Measurements from ENCODE around the gene IL31RA. TPM values are rescaled to one million over a fixed set of nuclear protein-coding genes. Genes with fewer than 3 reads are reported as not detected.
A peak's percentile ranks its signal among the peaks of the same experiment; 100 is the strongest.

The IL31RA gene
- total RNA-seq, 1 donor from 2014 or later: not detected

DNA sequence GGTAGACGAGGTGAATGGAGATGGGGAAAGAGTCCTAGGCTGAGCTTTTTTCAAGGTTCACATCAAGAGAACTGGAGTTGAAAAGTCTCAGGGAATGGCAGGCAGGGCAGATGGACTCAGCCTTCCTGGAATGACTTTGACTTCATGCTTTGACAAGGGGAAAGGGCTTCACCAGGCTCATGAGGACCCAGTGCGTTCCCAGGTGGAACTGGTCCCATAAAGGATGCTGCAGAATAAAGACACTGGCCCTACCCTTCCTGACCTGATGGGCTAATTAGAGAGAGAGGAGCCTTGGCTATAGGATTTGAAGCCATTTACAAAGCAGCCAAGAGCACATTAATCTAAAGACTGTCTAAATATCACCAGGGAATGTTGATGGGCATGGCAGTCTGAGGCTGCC is 63.8 kb downstream of the IL31RA start:
- H3K27me3 Mint-ChIP-seq (ENCODE audit: low read depth): no peaks in the 10 kb centered on the region

DNA sequence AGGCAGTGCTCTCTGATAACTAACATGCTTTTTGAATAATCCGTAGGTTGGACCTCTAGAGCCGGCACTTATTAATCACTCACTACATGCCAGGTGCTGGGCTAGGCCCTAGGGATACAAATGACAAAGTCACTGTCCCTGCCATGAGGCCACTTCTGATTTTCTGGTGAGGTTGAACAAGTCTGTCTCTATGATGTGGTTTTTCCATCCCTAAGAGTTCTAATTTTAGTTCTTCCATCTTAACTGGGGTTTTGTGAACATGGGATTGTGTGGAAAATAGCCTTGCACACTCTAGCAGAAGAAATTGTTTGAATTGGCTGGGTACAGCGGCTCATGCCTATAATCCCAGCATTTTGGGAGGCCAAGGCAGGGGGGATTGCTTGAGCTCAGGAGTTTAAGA is 64.6 kb downstream of the IL31RA start:
- TF ChIP-seq, protein P1, sequence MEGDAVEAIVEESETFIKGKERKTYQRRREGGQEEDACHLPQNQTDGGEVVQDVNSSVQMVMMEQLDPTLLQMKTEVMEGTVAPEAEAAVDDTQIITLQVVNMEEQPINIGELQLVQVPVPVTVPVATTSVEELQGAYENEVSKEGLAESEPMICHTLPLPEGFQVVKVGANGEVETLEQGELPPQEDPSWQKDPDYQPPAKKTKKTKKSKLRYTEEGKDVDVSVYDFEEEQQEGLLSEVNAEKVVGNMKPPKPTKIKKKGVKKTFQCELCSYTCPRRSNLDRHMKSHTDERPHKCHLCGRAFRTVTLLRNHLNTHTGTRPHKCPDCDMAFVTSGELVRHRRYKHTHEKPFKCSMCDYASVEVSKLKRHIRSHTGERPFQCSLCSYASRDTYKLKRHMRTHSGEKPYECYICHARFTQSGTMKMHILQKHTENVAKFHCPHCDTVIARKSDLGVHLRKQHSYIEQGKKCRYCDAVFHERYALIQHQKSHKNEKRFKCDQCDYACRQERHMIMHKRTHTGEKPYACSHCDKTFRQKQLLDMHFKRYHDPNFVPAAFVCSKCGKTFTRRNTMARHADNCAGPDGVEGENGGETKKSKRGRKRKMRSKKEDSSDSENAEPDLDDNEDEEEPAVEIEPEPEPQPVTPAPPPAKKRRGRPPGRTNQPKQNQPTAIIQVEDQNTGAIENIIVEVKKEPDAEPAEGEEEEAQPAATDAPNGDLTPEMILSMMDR (conservative IDR thresholded peaks at IDR 0.05): no peak
- H3K4me1 Mint-ChIP-seq: peaks cover 10% of the 10 kb centered on the region
- no peak for DNase-seq (ENCODE audit: low read depth, low spot score)
- no peaks in the 10 kb centered on the region for H3K9me3 Mint-ChIP-seq
- H3K4me3 Mint-ChIP-seq: no peak overlapping the region
- no peaks in the 10 kb centered on the region for H3K27me3 Mint-ChIP-seq (ENCODE audit: low read depth)
- no peaks in the 10 kb centered on the region for H3K36me3 Mint-ChIP-seq (ENCODE audit: low read depth)
- H3K27ac Mint-ChIP-seq (ENCODE audit: unreplicated experiment): no peak overlapping the region

More for the DNA sequence above, 63.8 kb downstream of the IL31RA start:
- no peak for DNase-seq (ENCODE audit: low read depth, low spot score)
- no peak overlapping the region for H3K4me3 Mint-ChIP-seq
- H3K9me3 Mint-ChIP-seq: no peaks in the 10 kb centered on the region
- TF ChIP-seq, protein P1 (conservative IDR thresholded peaks at IDR 0.05): no peak
- peaks cover 10% of the 10 kb centered on the region for H3K4me1 Mint-ChIP-seq
- no peaks in the 10 kb centered on the region for H3K36me3 Mint-ChIP-seq (ENCODE audit: low read depth)
- no peak overlapping the region for H3K27ac Mint-ChIP-seq (ENCODE audit: unreplicated experiment)

DNA sequence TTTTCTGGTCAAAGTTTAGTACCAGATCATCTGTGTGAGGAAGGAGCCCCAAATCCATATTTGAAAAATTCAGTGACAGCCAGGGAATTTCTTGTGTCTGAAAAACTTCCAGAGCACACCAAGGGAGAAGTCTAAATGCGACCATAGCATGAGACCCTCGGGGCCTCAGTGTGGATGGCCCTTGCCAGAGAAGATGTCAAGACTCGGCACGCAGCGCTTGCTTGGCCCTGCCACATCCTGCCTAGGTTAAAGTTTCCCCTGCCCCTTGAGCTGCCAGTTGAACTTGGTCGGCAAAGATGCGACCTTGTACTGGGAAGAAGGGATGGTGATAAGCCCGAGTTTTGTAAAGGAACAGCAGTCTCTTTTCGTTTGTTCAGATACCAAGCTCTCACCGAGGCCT is 65.8 kb downstream of the IL31RA start:
- Mint-ChIP-seq H3K27ac (ENCODE audit: unreplicated experiment) (no peak overlapping the region), H3K4me3 (no peak overlapping the region), H3K27me3 (ENCODE audit: low read depth) (no peaks in the 10 kb centered on the region), H3K4me1 (peaks cover 10% of the 10 kb centered on the region), H3K9me3 (no peaks in the 10 kb centered on the region), H3K36me3 (ENCODE audit: low read depth) (no peaks in the 10 kb centered on the region)
- TF ChIP-seq, protein P1 (conservative IDR thresholded peaks at IDR 0.05): no peak
- no peak for DNase-seq (ENCODE audit: low read depth, low spot score)

DNA sequence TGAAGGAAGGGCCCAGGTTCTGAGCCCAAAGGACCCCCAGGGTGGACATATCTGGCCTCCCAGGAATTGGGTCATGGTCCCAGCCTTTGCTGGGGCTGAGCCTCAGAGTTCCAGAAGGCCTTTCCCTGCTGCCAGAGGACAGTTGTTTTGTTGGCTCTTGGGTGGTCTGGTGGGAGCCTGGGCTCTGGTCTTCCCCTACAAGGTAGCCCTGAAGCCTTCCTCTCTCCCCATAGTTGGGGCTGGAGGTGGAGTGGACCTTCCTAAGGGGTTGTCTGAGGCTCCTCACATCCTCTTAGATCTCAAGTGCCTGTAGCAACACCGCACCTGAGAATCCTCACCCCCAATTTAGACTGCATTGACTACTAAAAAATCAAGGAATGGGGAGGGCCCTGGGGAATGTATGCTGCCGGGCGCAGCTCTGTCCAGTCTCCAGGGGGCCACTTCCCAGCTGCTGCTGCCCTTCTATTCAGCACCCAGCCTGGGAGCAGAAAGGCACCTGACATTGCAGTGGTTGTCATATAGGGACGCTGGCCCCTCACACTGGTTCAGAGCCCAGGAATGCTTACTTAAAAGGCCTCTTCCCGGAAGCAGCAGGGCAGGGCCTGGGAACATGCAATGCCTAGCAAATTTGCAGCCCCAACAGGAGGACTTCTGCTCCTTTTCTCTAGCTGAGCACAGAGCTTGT is 66.4 kb downstream of the IL31RA start:
- DNase-seq (ENCODE audit: low read depth, low spot score): no peak
- no peak overlapping the region for H3K4me3 Mint-ChIP-seq
- TF ChIP-seq, protein P1 (conservative IDR thresholded peaks at IDR 0.05): no peak
- no peaks in the 10 kb centered on the region for H3K27me3 Mint-ChIP-seq (ENCODE audit: low read depth)
- H3K36me3 Mint-ChIP-seq (ENCODE audit: low read depth): no peaks in the 10 kb centered on the region
- peaks cover 10% of the 10 kb centered on the region for H3K4me1 Mint-ChIP-seq
- peak overlapping the region; percentile 19 for H3K27ac Mint-ChIP-seq (ENCODE audit: unreplicated experiment)
- H3K9me3 Mint-ChIP-seq: no peaks in the 10 kb centered on the region

DNA sequence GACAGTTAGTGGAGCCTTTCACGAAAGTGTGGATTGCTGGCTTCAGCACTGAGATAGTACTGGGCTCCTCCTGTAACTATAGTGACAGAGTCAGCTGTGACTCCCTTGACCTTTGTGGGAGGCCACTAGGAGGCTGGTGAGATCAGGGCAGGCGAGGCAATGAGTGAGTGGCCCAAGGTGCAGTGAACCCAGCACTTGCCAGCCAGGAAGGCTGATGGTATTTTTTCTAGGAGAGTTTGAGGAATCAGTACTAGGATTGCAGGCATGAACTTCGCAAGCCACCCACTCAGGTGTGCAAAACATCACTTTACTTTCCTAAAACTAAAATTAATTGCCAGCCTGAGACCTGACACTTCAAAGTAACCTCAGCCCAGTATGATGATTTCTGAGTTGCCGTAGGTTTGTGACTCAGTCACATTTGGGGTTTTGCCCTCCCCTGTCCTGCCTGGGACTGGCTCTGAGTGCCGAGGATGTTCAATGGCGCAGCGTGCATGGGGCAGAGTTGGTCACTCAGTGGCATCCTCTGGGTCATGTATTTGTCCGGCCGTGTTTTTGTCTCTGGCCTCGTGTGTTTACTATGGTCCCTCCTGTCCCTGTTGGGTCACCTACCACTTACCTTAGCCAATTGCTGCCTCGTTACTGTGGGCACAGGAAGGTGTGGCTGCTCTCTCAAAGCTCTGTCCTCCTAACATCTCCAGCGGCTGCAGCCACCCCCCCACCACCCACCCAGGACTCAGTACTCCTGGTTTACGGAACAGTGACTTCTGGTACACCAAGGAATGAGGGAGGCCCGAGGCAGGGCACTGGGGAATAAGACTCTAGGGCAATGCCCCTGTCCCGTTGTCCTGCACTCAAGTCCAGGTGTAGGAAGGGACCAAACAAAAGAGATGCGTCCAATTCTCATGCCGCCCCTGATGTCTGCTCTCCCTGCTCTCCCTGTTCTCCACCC is 67.2 kb downstream of the IL31RA start:
- H3K27me3 Mint-ChIP-seq (ENCODE audit: low read depth): no peaks in the 10 kb centered on the region
- H3K4me1 Mint-ChIP-seq: peaks cover 13% of the 10 kb centered on the region
- no peak for DNase-seq (ENCODE audit: low read depth, low spot score)
- no peaks in the 10 kb centered on the region for H3K36me3 Mint-ChIP-seq (ENCODE audit: low read depth)
- no peak overlapping the region for H3K4me3 Mint-ChIP-seq
- H3K27ac Mint-ChIP-seq (ENCODE audit: unreplicated experiment): peak overlapping the region; percentile 17
- H3K9me3 Mint-ChIP-seq: no peaks in the 10 kb centered on the region
- TF ChIP-seq, protein P1 (conservative IDR thresholded peaks at IDR 0.05): no peak

All from neural crest cell (in vitro differentiated cells).